ENCODE data around the gene ERCC2.

ERCC2 gene

DNA sequence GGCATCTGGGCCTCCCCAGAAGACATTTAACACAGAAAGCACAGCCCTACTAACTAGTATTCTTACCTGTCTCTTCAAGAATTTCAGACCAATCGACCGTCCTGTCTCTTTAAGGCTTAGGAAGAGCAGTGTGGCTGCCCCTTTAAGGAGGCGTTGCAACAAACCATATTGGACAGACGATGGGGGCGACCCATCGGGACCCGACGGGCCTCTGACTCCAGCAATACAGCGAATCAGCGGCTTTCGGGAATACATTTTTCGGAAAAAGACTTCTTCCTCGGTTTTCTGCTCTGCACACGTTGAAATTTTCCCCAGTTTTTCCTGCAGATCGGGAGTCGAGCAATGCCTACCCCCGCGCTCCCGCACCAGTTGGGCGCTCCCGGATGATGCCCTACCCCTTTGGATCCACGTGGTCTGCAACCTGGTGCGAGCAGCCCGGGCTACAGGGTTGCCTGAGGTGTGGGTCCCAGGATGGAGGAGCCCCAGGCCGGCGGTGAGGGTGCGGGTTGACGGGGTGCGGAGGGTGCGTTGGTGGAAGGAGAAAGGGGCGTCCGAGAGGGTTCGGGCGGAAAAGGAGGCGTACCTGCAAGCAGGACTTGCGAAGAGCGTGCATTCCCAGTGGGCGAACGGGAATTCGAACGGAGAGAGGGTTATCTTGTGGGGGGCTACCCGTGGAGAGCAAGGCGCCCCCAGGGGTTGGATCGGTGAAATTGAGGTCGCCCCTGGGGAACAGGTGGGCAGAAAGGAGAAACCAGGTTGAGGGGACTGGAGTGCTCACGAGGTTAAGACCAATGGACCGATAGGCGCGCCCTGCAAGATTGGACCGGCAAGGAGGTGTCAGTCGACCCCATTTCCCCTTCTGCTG is 36.1 kb upstream of the ERCC2 start, which contains the start of gene POLR1G:
POLR1G (plus strand) TSS at position 419 of the 865 bp plus-strand sequence; CDS start at position 472, 53 bp downstream.
- DNase-seq (ENCODE audit: low read depth in 1 of 2, low spot score in 1 of 2) = peak; percentile 82 to 90
- 0 out of 2 replicates have a peak, but pooled peaks have one; percentile 47 for TF ChIP-seq JUND (IDR thresholded peaks at IDR 0.05; ENCODE audit: low read depth)
- in situ Hi-C loops (cut with HindIII; ENCODE audit: low pct_unique_long_range_greater_than_20kb, low sequenced_read_pairs) = no loop called here

DNA sequence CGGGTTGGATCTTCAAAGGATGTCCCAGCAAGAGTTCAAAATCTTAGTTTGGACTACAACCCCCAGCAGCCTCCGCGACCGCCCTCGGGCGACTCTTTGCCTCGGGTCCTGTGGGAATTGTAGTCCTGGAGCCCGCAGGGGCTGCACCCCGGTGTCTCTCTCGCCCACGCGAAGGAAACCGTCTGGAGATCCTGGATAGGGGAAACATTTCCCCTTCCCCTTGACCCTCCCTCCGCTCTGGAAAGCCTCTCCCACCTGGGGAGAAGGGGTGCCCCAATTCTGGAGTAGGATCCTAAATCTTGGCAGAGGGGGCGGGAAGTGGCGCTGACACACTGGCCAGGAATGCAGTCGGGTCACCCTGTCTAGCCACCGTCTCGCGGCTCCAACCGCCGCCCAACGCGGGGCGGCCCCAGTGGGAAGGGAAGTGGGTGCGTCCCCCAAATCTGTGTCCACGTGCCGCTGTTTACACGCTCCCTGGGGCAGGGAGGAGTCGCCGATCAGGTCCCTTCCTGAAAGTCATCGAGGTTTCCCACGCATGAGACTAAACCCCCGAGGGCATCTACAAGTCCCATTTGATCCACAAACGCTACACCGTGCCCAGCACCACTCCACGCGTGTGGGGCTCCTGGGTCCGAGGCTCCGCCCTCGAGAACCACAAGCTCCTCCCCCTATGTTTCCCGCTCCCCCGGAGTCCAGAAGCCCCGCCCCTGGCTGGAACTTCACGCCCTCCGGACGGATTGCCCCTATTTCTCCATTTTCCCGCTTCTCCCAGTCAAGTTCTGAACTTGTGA is 35.3 kb upstream of the ERCC2 start:
- peak; percentile 84 to 95 for DNase-seq (ENCODE audit: low read depth in 1 of 2, low spot score in 1 of 2)
- in situ Hi-C loops (cut with HindIII; ENCODE audit: low pct_unique_long_range_greater_than_20kb, low sequenced_read_pairs) = no loop called here
- TF ChIP-seq JUND (IDR thresholded peaks at IDR 0.05; ENCODE audit: low read depth) = peak; percentile 87

DNA sequence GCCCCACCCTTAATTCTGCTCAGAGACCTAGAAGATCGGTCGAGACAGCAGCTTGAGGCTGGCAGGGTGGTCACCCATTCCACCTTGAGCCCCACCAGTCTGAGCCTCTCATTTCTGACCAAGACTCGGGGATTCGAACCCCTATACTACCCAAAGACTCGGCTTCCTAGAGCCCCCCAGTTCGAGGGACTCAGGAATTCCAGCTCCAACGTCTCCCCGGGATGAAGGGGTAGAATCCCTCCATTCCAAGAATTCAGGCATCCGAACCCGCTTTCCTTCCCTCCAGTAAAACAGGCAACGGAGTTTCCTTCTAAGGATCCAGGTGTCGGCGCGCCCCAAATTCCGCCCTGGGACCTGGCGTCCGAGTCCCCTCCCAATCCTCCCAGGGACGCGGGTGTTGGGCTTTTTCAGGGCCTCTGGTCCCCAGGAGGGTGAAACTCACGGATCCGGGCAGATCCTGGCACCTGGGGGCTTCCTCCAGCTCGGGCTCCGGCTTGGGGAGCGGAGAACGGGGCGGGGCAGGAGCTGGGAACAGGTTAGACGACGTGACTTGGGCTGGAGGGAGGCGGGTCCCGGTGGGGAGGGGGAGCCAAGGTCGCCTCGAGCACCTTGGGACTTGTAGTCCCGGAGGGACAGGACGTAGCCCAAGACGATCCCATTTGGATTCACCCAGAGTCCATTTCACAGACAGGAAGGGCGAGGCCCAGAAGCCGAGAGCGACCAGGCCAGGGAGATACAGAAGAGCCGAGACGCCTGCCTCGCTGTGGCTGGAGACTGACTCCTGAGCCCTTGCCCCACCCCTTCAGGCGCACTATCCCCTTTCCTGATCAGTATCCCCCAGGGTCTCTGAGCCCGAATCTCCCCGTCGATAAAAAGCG is 34.4 kb upstream of the ERCC2 start, which contains the start of gene PPP1R13L:
PPP1R13L (minus strand) TSS at position 513 of the 878 bp plus-strand sequence. CDS start 6,751 bp downstream, outside the sequence.
- in situ Hi-C loops (cut with HindIII; ENCODE audit: low pct_unique_long_range_greater_than_20kb, low sequenced_read_pairs) = no loop called here
- peak; percentile 87 to 95 for DNase-seq (ENCODE audit: low read depth in 1 of 2, low spot score in 1 of 2)
- no peak for TF ChIP-seq JUND (IDR thresholded peaks at IDR 0.05; ENCODE audit: low read depth)

DNA sequence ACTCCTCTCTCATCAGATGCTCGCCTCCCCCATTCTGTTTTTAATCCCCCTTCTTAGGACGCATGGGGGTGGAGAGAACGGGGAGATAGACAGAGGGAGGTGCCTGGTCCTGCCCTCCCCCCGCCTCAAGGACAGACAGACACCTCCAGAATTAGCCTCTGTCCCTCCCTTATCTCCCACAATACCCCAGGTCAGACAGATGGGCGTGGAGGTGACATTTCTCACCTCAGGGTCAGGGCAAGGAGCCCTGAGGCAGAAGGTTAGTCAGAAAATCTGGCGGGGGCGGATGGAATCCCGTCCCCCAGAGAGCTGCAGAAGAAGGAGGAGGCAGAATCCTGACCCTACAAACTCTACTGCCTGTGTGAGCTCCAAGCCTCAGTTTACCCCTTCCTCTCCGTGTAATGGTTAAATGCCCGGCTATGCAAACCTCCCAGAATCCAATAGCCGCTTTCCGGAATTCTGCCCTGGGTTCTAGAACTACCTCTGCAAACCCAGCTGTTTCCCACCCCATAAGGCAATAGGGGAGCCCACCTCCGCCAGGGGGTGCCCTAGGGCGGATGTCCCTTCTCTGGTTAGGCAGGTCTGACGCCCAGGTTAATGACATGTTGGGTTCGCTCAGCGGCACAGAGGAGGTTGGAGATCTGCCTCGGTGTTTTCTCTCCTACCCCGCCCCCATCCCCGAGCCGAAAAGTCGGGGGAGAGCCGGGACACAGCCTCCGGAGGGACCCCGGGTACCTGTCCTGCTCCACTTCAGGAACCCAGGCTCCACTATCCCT is 33.6 kb upstream of the ERCC2 start:
- TF ChIP-seq JUND (IDR thresholded peaks at IDR 0.05; ENCODE audit: low read depth) = no peak
- DNase-seq (ENCODE audit: low read depth in 1 of 2, low spot score in 1 of 2) = peak; percentile 67 to 86
- in situ Hi-C loops (cut with HindIII; ENCODE audit: low pct_unique_long_range_greater_than_20kb, low sequenced_read_pairs) = no loop called here

DNA sequence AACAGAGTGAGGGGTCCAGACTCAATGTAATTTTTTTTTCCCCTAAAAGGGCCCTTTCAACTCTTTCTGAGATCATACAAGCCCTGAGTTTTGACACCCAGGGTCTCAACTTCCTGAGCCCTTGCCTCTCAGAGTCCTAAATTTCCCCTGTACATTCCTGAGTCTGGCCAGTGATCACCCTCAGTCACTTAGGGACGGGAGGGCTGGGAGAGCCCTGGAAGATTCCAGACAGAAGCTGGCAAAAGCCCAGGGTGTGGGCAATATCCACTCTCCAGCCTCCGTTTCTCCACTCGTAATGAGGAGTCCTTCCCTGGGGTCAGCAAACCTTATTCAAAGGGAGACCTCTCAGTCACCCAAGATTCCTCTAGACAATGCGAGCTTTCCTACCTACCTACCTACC is 32.9 kb upstream of the ERCC2 start:
- DNase-seq (ENCODE audit: low read depth in 1 of 2, low spot score in 1 of 2) = no peak
- in situ Hi-C loops (cut with HindIII; ENCODE audit: low pct_unique_long_range_greater_than_20kb, low sequenced_read_pairs) = no loop called here
- TF ChIP-seq JUND (IDR thresholded peaks at IDR 0.05; ENCODE audit: low read depth) = no peak

DNA sequence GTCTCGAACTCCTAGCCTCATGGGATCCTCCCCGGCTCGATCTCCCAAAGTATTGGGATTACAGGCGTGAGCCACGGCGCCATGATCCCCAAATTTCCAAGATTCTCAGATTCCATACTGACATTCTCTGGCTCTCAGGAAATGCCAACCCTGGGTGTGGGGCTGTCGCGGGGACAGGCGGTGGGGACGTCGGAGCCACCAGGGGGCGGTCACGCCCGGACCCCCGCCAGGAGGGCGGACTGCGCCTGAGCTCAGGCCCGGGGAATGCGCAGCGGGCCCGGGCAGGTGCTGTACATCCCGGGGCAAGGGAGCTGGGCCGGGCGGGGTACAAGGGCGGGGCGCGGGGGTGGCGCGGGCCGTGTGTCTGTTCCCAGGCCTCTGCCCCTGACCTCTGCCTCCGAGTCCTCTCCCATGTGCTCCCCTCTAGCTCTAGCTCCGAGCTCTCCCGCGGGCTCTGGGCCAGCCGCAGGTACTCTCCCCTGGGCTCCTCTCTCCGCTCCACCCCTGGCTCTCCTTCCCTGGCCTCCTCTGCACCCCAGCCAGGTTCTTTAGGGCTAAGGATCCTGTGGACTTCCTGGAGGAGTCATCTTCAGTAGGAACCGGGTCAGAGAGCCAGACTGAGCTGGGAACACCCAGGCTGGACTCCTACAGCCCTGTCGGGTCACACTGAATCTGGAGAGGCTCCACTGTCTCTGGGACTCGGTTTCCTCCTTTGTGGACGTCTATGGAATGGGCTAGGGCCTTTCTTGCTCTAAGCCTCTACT is 32.1 kb upstream of the ERCC2 start:
- TF ChIP-seq JUND (IDR thresholded peaks at IDR 0.05; ENCODE audit: low read depth) = no peak
- in situ Hi-C loops (cut with HindIII; ENCODE audit: low pct_unique_long_range_greater_than_20kb, low sequenced_read_pairs) = no loop called here
- no peak for DNase-seq (ENCODE audit: low read depth in 1 of 2, low spot score in 1 of 2)

DNA sequence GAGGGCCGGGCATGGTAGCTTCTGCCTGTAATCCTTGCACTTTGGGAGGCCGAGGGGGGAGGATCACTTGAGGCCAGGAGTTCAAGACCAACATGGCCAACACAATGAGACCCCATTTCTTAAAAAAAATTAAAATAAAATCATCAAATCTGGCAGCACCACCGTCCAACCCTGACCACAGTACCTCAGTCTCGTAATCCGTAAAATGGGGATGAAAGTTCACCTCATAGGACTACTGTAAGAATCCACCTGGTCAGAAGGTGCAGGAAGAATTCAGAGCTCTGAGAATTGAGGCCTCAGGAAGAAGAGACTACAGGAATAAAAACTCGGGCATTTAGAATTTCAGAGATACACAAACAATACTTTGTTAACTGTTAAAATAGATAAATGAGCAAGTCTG is 31.4 kb upstream of the ERCC2 start:
- no peak for TF ChIP-seq JUND (IDR thresholded peaks at IDR 0.05; ENCODE audit: low read depth)
- in situ Hi-C loops (cut with HindIII; ENCODE audit: low pct_unique_long_range_greater_than_20kb, low sequenced_read_pairs) = no loop called here
- no peak for DNase-seq (ENCODE audit: low read depth in 1 of 2, low spot score in 1 of 2)

DNA sequence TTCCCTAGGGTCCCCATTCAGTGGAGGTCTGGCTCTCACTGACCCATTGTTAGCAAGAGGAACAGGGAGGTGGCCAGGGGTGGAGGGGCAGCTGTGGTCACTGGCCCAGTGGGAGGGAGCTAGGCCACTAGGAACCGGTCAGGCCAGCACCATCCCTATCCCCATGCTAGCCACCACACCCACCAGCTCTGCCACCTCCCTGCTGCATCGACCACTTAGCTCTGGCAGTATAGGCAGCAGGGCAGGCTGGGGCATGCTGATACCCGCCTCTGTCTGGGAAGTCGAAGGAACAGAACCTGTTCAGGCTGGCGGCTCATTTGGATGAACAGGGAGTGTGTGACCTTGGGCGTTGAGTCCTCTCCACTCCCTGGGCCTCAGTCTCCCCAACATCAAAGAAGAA is 29.8 kb upstream of the ERCC2 start:
- TF ChIP-seq JUND (IDR thresholded peaks at IDR 0.05; ENCODE audit: low read depth) = no peak
- peak in 1 of 2 experiments; percentile 36 for DNase-seq (ENCODE audit: low read depth in 1 of 2, low spot score in 1 of 2)
- in situ Hi-C loops (cut with HindIII; ENCODE audit: low pct_unique_long_range_greater_than_20kb, low sequenced_read_pairs) = no loop called here

DNA sequence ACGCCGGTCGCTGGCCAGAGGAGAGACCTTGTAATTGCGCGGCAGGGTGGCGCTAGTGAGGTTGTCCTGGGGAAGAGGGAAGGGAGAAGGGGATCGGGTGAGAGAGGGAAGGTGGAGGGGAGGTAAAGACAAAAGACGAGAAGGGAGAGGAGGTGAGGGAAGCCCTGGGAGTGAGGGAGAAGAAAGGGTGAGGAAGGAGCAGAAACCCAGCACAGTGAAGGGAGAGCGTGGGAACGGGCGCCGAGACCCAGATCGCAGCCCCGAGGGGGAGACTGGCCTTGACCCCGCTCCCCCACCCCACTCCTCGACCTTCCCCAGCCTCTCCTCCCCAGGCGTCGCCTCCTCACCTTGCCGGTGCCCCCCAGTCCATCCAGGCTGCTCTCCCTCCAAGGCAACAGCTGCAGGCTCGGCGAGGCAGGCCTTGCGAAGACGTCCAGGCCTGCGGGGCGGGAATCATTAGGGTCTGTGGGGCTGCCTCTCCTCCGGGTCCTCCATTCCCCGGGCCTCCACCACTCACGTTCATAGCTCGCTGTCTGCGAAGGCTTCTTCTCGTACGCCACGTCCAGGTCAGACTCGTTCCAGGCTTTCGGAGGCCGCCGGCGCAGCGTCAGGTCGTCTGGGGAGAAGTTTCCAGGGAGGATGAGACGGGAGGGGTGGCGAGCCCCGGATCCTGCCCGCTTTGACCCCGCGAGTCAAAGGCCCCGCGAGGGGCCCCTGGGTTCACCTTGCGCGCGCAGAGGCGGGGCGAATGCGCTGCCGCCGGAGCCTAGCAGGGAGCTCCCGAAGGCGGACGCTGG is 25.6 kb upstream of the ERCC2 start:
- no peak for TF ChIP-seq JUND (IDR thresholded peaks at IDR 0.05; ENCODE audit: low read depth)
- in situ Hi-C loops (cut with HindIII; ENCODE audit: low pct_unique_long_range_greater_than_20kb, low sequenced_read_pairs) = no loop called here
- no peak for DNase-seq (ENCODE audit: low read depth in 1 of 2, low spot score in 1 of 2)

Measured in T47D (cell line).